HTR-8/SVneo (cell line): ENCODE measurements around the gene HS6ST3.
"Not testable (repeated sequence)": the region's sequence is repeated elsewhere in the genome, so short reads cannot be mapped to it uniquely, and the experiment has no call there.

ENCODE experiments used
- DNase-seq: peaks from one replicate; pipeline ENCODE4 v3.0.0; 2011; ENCODE audit warnings: low spot score, mixed read lengths; ENCODE audit not compliant: insufficient read length
- FAIRE-seq: peaks from 2 replicates; lab custom pipeline; 2011; peaks lifted over from hg19 to GRCh38; lab: Jason Lieb, UNC

The HS6ST3 gene

DNA sequence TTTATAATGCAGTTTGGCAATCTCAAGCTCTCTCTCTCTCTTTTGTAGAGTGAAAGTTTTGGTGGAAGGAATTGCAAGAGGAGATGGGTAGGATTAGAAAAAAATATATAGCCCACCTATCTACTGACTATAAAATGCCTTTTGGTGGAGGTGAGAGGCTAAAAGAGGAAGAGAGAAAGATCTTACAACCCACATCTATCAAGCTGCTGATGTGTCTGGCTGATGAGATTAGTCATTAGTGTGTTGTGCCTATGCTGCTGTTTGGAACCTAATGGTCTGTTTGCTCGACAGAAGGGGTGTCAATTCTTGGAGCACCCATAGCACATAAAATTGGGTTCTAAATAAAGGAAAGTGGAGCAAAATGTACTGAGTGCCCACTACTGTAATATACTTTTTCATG, 411.0 kb downstream of the HS6ST3 start:
- DNase-seq (no peak), FAIRE-seq (no peak)

DNA sequence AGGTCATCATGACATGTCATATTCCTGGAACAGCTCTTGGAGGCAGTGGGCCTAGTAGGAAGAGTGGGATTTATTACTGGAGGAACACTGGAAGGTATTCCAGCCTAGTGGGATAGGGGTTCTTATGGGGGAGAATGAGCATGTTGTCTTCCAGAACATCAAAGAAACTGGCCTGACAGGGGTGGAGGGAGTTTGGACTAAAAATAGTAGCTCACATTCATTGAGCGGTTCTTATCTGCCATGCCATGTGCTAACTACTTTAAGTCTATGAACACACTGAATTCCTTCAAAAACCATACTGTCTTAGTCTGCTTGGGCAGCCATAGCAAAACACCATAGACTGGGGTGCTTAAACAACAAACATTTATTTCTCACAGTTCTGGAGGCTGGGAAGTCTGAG, 413.6 kb downstream of the HS6ST3 start:
- DNase-seq: no peak
- no peak for FAIRE-seq

DNA sequence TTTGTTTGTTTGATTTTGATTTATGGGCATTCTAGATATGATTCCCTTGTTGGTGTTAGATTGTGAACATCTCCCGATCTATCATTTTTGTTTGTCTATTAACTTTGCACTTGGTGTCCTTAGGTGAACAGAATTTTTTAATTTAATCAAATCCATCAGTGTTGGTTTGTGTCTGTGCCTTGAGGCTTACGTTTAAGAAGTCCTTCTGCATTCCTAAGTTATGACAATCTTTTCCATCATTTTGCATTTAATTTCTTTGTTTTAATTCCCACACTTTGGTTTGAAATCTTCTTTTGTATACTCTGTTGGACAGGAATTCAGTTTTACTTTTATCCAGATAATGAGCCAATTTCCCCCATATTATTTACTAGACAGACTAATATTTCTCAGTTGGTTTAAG, 421.7 kb downstream of the HS6ST3 start:
- DNase-seq: no peak
- no peak for FAIRE-seq

DNA sequence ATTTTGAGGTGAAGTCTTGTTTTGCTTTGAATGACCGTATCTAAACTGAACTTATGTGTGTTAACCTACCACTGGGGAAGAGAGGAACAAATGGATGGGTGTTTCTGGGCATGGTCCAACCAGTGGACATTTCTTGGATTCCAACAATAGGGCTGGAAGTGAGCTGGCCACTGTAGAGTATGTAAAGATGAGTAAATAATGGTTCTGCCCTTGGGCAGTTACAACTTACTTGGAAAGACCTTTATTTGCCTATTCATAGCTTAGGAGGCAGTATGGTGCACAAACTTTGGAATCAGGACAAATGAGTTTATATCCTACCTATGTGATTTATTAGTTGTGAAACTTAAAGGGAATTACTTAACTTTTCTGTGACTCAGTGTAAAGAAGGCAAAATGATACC, 429.5 kb downstream of the HS6ST3 start:
- DNase-seq: no peak
- FAIRE-seq: no peak

DNA sequence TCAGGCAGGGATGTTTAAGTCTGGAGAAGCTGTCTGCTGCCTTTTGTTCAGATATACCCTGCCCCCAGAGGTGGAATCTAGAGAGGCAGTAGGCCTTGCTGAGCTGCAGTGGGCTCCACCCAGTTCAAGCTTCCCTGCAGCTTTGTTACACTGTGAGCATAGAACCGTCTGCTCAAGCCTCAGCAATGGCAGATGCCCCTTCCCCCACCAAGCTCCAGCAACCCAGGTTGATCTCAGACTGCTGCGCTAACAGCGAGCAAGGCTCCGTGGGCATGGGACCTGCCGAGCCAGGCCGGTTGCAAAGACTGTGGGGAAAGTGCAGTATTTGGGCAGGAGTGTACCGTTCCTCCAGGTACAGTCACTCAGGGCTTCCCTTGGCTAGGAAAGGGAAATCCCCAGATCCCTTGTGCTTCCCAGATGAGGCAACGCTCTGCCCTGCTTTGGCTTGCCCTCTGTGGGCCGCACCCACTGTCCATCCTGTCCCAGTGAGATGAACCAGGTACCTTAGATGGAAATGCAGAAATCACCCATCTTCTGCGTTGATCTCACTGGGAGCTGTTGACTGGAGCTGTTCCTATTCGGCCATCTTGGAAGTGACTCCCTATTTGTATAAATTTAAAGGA, 434.6 kb downstream of the HS6ST3 start:
- DNase-seq, FAIRE-seq: not testable (repeated sequence)

DNA sequence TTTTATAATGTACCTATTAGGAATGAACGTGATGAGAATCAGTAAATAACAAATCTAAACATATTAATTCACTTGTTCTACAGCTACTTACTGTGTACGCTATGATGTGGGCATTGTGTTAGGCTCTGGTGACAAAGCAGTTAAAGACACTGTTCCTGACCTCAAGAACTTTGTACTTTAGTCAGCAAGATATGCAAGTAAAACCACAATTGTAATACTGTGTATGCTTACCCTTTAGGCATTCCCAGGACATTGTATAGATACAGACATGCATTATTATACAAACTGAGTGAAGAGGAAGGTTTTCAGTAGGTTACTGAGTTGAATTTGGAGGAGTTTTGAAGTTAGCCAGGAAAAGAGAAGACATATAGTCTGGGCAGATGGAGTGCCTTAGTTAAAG, 435.8 kb downstream of the HS6ST3 start:
- FAIRE-seq: no peak
- no peak for DNase-seq

DNA sequence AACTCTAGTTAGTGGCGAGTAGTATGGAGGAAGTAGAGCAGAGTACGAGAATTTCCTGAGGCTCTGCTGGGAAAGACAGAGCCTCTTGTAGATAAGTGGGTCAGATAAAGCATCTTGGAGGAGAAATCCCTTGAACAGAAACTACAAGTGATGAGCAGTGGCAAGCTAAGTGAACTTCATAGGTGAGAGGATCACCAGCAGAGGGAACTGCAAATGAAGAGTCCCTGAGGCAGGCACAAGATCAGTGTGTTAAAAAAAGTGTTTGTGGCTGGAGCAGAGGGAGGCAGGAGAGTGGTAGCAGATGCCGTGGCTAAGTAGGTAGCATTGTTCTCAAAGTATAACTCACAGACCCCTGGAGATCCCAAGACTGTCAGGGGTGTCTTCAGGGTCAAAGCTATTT, 437.6 kb downstream of the HS6ST3 start:
- DNase-seq (no peak), FAIRE-seq (no peak)

DNA sequence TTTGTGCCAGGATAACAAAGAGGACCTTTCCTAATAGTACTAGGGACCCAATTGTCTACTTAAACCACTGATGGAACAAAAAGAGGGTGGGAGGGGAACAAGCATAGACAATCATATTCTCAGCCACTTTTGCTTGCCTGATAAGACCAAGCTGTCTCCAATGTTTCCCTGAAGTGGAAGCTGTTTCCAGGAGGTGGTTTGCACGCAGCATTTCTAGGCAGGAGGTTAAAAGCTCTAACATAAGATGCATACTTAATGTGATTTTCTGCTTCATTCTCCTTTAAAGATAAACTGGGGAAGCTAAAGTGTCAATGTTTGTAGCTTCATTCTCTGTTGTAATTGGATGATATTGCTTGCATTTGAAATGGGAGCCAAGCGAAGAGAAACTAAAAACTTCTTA, 442.9 kb downstream of the HS6ST3 start:
- FAIRE-seq (no peak), DNase-seq (no peak)

DNA sequence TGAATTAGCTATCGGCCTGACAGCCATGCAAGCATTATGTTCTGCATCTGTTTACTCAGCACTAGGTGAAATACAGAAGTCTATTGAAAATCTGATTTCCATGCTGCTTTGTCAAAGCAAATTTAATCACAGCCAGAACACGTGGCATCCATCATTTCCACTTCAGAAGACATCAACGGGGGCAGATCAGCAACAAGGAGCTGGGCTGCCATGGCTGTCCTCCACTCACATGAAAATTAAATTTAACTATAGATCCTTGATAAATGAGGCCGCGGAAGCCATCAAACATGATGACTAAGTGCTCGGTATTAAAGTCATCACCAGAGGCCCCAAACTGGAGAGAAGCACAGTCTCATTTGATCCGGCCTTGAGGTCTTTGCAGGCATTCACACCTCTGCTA, 443.5 kb downstream of the HS6ST3 start:
- FAIRE-seq (no peak), DNase-seq (no peak)

DNA sequence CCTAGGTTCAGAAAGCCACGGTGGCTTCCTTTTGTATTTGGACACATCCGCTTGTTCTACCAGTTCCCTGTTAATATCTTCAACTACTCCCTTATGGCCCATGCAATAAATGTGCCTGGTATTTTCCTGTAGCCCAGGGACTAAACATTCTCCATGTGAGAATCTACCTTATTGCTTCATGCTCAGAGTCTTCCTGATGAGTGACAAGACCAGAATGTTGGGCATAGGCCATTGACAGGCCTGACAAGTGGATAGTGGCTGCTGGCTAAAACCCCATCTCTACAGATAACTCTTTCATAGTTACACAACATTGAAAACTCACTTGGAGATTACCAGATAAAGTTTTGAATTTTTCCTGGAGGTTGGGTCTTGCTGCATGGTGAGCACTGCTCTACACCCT, 449.9 kb downstream of the HS6ST3 start:
- DNase-seq (no peak), FAIRE-seq (no peak)

DNA sequence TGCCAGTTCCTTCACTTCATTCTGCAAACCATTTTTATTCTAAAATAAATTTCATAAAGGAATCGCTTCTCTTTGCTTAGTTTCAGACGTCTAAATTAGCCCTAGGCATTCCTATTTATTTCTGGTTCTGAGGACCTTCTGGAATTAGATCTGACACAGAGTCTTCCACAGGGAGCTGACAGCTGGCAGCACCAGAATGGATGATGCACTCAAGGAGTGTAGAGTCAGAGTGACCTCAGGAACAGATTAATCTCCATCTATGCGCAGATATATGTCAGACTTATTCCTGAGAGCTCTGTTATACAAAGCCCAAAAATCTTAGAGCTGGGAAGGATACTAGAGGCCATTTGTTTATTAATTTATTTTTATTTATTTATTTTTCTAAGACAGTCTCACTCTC, 450.8 kb downstream of the HS6ST3 start:
- no peak for FAIRE-seq

DNA sequence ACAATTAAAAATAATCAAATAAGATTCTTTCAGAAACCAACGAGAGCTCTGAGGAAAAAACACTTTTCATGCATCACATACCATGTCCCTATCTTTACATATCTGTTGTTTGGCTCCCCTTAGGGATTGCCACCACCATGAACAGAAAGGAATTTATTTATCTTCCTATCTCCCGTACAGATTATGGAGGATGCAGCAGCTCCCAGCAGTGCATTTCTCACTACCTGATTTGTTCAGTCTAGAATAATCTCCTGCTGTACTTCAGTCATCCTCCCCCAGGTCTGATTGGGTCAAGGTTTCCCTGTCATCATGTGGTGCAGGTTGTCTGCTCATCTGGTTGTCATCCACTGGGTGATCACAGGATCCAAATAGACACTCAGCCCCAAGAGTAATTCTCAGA, 453.1 kb downstream of the HS6ST3 start:
- DNase-seq: no peak
- no peak for FAIRE-seq

More for the DNA sequence above, 450.8 kb downstream of the HS6ST3 start:
- DNase-seq: no peak

DNA sequence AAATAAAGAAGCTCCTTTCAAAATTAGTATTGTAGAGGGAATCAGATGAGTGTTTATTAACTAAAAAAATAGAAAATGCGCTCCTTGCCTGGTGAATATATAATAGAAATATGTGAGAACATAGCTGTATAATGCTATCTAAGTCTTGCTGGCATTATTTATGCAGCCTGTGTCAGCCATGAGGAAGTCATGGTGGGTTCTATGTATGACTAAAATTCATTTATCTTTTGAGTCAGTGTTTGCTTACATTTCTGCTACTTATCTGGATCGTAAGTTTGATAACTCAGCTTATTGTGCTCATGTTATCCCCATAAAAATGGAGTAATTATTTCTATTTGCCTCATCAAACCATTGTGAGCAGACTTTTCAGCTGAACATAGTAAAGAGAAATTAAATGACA, 455.1 kb downstream of the HS6ST3 start:
- FAIRE-seq: no peak
- DNase-seq: no peak

DNA sequence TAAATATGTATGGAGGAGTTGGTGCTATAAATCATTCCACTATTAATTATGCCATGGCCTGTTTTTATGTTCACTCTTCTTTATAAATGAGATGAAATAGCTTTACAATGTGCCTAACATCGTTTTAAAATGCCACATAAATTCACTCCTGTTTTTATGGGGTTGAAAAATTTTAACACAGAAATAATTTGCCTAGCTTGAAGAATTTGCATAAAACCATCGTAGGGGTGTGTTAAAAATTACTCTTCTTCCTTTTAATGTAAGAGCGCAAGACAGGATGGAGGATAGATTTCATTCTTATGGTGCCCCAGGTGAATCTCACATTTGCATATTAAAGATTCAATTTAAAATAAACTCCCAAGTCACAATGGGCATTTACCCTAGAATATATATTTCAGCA, 456.6 kb downstream of the HS6ST3 start:
- DNase-seq: no peak
- no peak for FAIRE-seq

DNA sequence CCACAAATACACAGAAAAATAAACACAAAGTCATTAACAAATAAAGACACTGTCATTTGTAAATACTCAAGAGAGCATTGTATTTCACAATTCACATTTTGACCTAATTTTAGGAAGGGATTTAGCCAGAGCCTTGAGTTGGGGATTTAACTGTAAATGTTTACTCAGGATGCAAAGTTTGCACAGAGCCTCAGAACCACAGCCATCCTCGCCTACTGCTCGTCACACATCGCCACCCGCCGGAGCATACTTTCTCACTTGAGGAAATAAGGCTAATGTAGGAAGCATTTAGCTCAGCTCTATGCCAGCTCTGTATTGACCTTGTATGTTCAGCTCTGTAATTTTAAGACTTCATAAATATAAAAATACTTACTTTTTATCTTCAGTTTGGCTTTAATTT, 461.6 kb downstream of the HS6ST3 start:
- FAIRE-seq (no peak), DNase-seq (no peak)

DNA sequence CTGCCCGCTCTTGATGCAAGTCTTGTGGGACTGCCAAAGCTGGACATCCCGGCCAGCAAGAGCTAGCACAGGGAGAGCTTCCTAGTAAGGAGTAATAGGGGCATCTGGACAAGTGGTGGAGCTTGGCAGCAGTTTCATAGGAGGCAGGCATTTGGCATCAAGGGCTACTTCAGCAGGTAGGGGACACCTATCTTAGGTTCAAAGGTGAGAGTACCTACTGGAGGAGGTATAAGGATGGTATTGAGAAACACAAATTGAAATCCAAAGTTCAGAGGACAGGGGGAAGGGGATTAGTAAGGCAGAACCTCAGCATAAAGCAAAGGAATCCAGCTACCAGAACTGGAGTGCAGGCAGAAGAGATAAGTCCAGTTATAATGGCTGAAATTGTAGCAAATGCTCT, 462.7 kb downstream of the HS6ST3 start:
- FAIRE-seq: no peak

DNA sequence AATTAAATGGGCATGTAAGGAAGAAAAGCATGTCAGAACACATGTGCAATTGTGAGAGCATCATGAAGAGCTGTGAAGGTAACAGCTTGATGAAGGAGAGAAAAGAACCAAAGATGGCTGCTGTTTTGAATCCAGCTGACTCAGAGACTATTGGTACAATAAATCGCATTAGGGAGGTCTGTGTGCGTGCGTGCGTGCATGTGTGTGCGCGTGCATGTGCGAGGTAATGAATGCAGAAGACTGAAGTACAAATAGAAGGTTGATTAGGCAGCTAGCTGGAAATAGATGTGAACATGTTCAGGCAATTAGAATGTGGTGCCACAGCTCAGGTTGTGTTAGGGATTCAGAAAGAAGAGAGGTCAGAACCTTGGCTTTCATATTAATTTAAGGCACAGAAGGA, 463.9 kb downstream of the HS6ST3 start:
- no peak for FAIRE-seq

More for the DNA sequence above, 462.7 kb downstream of the HS6ST3 start:
- no peak for DNase-seq

DNA sequence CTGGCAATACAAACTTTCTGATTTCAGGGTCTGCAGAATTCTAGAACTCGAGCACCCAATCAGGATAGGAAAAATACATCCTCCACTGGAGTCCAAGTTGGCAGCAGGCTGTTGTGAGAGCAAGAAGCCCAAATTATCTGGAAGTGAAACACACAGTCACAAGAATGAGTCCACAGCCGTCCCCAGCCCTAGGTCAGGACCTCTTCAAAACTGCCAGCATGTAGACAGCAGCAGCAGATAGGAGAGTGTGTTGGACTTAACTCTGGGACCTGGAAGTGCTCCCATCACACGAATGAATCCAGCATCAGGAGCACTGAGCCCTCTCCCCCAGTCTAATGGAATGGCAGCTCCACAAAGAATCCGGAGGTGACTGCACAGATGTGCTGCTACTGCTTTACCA, 483.7 kb downstream of the HS6ST3 start:
- FAIRE-seq: no peak
- DNase-seq: no peak

More for the DNA sequence above, 463.9 kb downstream of the HS6ST3 start:
- DNase-seq: no peak

DNA sequence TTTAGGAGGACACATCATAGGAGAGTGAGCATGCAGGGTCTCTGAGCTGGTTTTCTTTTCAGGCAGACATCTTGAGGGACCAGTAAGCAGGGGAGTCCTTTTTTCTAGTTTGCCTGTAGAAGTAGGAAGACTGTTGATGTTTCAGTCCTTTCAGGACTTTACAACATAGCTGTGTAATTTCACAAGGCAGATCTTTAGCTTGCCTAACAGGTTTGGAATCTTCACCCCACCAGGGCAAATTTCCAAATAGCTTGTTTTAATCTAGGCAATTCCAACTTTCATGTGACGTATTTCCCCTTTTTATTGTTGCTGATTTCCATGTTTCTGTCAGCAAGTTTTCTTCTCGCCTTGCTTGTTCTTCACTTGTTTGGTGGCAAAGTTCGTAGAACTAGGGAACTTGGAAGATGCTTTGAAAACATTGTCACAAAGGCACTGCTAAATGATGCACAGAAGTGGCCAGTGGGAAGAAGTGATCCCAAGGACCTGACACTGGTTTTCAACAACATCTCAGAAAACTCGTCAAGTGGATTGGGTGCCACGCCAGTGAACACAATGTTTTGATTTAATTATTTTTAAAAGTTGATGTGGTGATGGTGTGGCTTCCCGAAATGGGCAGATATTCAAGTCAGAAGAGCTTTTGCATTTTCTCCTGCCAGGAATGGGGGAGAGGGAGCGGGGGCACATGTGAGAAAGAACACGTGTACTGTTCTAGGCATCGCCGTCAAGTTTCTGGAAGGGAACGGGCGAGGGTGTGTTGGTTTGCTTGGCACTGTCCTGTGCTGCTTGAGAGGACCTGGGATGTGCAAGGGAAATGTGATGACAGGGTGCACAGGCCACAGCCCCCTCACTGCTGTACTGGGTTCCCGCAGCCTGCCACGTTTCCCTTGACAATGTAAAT, 485.8 kb downstream of the HS6ST3 start:
- DNase-seq (no peak), FAIRE-seq (no peak)

DNA sequence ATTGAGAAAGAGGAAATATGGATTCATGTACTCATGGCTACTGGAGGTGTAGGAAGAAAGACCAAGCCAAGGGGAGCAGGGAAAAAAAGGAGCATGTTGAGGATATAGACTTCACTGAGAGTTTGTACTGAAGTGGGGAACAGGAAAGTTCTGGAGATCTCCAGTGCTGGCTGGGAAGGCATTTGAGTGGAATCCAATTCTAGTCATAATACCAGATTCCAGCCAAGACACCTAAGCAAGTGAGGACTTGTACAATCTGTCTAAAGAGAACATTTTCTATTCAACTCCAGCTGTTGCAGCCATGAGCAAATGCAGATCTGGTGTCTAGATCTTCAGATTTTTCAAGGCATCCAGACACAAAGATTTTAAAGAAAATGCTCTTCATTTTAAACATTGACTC, 491.8 kb downstream of the HS6ST3 start:
- FAIRE-seq (no peak), DNase-seq (no peak)

DNA sequence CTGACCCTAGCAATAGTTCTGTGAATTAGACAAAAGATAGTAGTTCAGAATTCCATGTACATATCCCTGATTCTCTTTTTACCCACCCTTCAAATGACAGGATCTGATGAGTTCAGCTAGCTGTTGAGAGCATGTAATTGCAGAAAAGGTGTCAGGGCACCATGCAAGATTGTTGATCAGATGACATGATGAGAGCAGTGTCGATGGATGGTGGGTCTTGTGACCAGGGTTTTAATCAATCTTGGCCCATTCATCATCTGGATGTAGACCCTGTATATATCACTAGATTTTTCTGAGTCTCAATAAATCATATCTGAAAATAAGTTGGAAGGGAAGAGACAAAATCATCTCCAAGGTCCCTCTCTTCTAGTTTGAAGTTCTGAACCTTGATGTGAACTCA, 525.3 kb downstream of the HS6ST3 start:
- no peak for FAIRE-seq

DNA sequence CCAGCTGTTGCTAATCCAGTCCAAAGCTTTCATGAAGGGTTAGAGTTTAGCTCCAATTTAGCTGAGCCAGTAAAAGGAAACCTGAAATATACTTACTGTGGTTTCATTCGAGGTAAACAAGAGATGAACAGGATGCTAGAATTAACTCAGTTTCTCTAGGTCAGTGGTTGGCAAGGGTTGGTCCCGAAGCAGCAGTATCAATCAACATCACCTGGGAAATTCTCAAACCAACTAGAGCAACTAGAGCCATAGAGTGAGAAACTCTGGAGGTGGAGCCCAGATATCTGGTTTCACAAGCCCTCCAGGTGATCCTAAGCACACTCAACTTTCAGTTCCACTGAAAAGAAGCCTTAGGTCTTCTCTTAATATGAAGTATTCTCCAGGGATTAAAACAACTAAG, 527.6 kb downstream of the HS6ST3 start:
- no peak for DNase-seq
- no peak for FAIRE-seq

More for the DNA sequence above, 525.3 kb downstream of the HS6ST3 start:
- DNase-seq: no peak
